ENCODE data around the gene SART1.

DNA sequence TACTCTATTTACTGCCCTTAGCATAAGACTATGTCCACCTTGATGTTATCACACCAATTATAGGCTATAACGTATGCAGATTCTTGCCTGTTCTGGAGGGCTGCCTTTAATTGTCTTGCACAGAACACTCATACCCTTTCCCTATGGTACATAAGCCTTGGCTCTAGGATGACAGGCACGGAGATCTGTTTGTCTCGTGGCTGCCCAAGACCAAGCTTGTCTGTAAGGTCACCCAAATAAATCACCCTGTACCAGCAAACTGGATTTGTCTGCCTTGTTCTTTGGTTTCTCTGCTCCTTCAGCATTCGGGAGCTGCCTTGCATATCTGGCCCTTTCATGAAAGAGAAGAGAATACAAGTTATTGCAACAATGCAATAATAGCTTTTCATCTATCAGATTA is 23.8 kb upstream of the SART1 start:
- TF ChIP-seq, protein P1, sequence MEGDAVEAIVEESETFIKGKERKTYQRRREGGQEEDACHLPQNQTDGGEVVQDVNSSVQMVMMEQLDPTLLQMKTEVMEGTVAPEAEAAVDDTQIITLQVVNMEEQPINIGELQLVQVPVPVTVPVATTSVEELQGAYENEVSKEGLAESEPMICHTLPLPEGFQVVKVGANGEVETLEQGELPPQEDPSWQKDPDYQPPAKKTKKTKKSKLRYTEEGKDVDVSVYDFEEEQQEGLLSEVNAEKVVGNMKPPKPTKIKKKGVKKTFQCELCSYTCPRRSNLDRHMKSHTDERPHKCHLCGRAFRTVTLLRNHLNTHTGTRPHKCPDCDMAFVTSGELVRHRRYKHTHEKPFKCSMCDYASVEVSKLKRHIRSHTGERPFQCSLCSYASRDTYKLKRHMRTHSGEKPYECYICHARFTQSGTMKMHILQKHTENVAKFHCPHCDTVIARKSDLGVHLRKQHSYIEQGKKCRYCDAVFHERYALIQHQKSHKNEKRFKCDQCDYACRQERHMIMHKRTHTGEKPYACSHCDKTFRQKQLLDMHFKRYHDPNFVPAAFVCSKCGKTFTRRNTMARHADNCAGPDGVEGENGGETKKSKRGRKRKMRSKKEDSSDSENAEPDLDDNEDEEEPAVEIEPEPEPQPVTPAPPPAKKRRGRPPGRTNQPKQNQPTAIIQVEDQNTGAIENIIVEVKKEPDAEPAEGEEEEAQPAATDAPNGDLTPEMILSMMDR (IDR thresholded peaks at IDR 0.05), result no peak
- no peak for TF ChIP-seq POLR2A (IDR thresholded peaks at IDR 0.05)

All from sigmoid colon (tissue), 3 donors.